Stimulated activated CD4-positive, alpha-beta T cell treated with anti-CD3 and anti-CD28 coated beads, Interleukin-4, amount 100 ng/mL, for 1 hour (primary cell): ENCODE data around the gene P2RY11.

Source experiments
- DNase-seq: peaks from one replicate; pipeline ENCODE4 v3.0.0-alpha.2; 2020

Gene P2RY11

GRCh38 chr19:10141973-10142372 lies 30.5 kb downstream of the P2RY11 start:
- no peak for DNase-seq

GRCh38 chr19:10142701-10143375 lies 31.3 kb downstream of the P2RY11 start:
- DNase-seq = peak; percentile 27

GRCh38 chr19:10143681-10144080 lies 32.2 kb downstream of the P2RY11 start:
- DNase-seq = no peak

GRCh38 chr19:10144361-10144760 lies 32.9 kb downstream of the P2RY11 start:
- no peak for DNase-seq

- no peak for DNase-seq
Observed at GRCh38 chr19:10145031-10145430, 33.5 kb downstream of the P2RY11 start.

- DNase-seq = no peak
Observed at GRCh38 chr19:10146142-10146541, 34.6 kb downstream of the P2RY11 start.

- no peak for DNase-seq
Observed at GRCh38 chr19:10149427-10149826, 37.9 kb downstream of the P2RY11 start.

- no peak for DNase-seq
Observed at GRCh38 chr19:10151521-10151920, 40.0 kb downstream of the P2RY11 start.

- no peak for DNase-seq
Observed at GRCh38 chr19:10152100-10152499, 40.6 kb downstream of the P2RY11 start.

- no peak for DNase-seq
Observed at GRCh38 chr19:10155839-10156238, 44.3 kb downstream of the P2RY11 start.

- DNase-seq = no peak
Observed at GRCh38 chr19:10158071-10158470, 46.6 kb downstream of the P2RY11 start.

GRCh38 chr19:10158485-10158884 lies 47.0 kb downstream of the P2RY11 start:
- no peak for DNase-seq

GRCh38 chr19:10159610-10160009 lies 48.1 kb downstream of the P2RY11 start:
- DNase-seq = no peak

- no peak for DNase-seq
Observed at GRCh38 chr19:10163536-10163935, 52.0 kb downstream of the P2RY11 start.
